Ascending aorta (tissue), 2 donors: Measurements from ENCODE around the gene LTO1. TPM values are rescaled to one million over a fixed set of nuclear protein-coding genes. Genes with fewer than 3 reads are reported as not detected.
A peak's percentile ranks its signal among the peaks of the same experiment; 100 is the strongest.

Experiments used
- DNase-seq, 2 donors: peaks; one replicate each; pipeline ENCODE4 v3.0.0-alpha.2; 2019; ENCODE audit warnings: low spot score in 2 of 2
- H3K27ac ChIP-seq, 2 donors: fragments of 200-600 bp; sonication (generic); one replicate each; pipeline ENCODE4 v1.5.1; 2016 to 2017; ENCODE audit warnings: mild to moderate bottlenecking in 1 of 2
- H3K27me3 ChIP-seq: fragments of 200-600 bp; sonication (generic); one replicate; pipeline ENCODE4 v1.5.1; 2017
- H3K36me3 ChIP-seq, 2 donors: fragments of 200-600 bp; sonication (generic); one replicate each; pipeline ENCODE4 v1.5.1; 2016
- H3K4me1 ChIP-seq, 2 donors: fragments of 200-600 bp; sonication (generic); one replicate each; pipeline ENCODE4 v1.5.1; 2016 to 2017; ENCODE audit warnings: mild to moderate bottlenecking in 1 of 2
- H3K4me3 ChIP-seq, 2 donors: fragments of 200-600 bp; sonication (generic); one replicate each; pipeline ENCODE4 v1.5.1; 2016 to 2017; ENCODE audit warnings: mild to moderate bottlenecking in 1 of 2
- H3K9me3 ChIP-seq, 2 donors: fragments of 200-600 bp; sonication (generic); one replicate each; pipeline ENCODE4 v1.5.1; 2016
- CTCF ChIP-seq, 3 experiments: fragments of 200-600 bp in 2 of 3; fragments of 450-650 bp in 1 of 3; sonication (generic) in 2 of 3; IDR thresholded peaks; one replicate each; pipeline ENCODE4 v1.5.1; 2016 to 2019; ENCODE audit warnings: antibody characterized with exemption in 3 of 3, mild to moderate bottlenecking in 1 of 3, moderate library complexity in 1 of 3
- intact Hi-C: fragments of 100-400 bp; cut with DNase I; formaldehyde crosslinking; loops from one replicate; pipeline ENCODE4 v1.15.1; 2023
- total RNA-seq: library from RNA; depleted of rRNA; stranded (reverse); fragments of >200 nt; gene quantifications from one replicate; pipeline ENCODE4 v1.1.0, GENCODE V29; 2016

The LTO1 gene
- total RNA-seq, 1 donor from 2014 or later = 10.2 TPM

- Histone ChIP-seq H3K36me3 (peaks cover 11 to 31% of the 10 kb centered on the region in 2 donors), H3K4me1 (peaks cover 5 to 28% of the 10 kb centered on the region in 2 donors), H3K27ac (peak overlapping the region; percentile 47 to 49), H3K4me3 (peak overlapping the region; percentile 88), H3K9me3 (no peaks in the 10 kb centered on the region), H3K27me3 (no peaks in the 10 kb centered on the region)
- intact Hi-C loops = loop anchor here (2.0 to 5.0 kb wide), 3 partner anchors 26 to 802 kb away; partner anchors contain the start of gene CPT1A
- DNase-seq = peak in 1 of 2 donors; percentile 76
- TF ChIP-seq CTCF (IDR thresholded peaks at IDR 0.05) = peak; percentile 19 to 38 (median 37)
Measured at GRCh38 chr11:69644071-69644961, 30.8 kb downstream of the LTO1 start.

- Histone ChIP-seq H3K27ac (peak overlapping the region; percentile 33 to 49), H3K4me1 (peaks cover 5 to 30% of the 10 kb centered on the region in 2 donors)
- no peak for DNase-seq
Measured at GRCh38 chr11:69643646-69644045, 31.5 kb downstream of the LTO1 start.

GRCh38 chr11:69642913-69643632, 32.1 kb downstream of the LTO1 start:
- intact Hi-C loops = loop anchor here (1.0 to 5.0 kb wide), 8 partner anchors 146 to 801 kb away; partner anchors contain the start of gene CPT1A
- Histone ChIP-seq H3K4me1 (peaks cover 10 to 35% of the 10 kb centered on the region in 2 donors), H3K27ac (peak overlapping the region; percentile 77 to 84), H3K9me3 (no peaks in the 10 kb centered on the region), H3K36me3 (peaks cover 5 to 18% of the 10 kb centered on the region in 2 donors), H3K27me3 (no peaks in the 10 kb centered on the region), H3K4me3 (peak overlapping the region; percentile 88)
- TF ChIP-seq CTCF (IDR thresholded peaks at IDR 0.05) = peak; percentile 77 to 98 (median 91)
- peak in 1 of 2 donors; percentile 86 for DNase-seq

More at GRCh38 chr11:69643646-69644045, 31.5 kb downstream of the LTO1 start:
- Histone ChIP-seq H3K27me3 (no peaks in the 10 kb centered on the region), H3K9me3 (no peaks in the 10 kb centered on the region), H3K36me3 (peaks cover 10 to 24% of the 10 kb centered on the region in 2 donors), H3K4me3 (peak overlapping the region; percentile 88)
- intact Hi-C loops = loop anchor here (1.0 to 5.0 kb wide), 9 partner anchors 27 to 801 kb away; partner anchors contain the start of gene CPT1A
- no peak for TF ChIP-seq CTCF (IDR thresholded peaks at IDR 0.05)

GRCh38 chr11:69642549-69642912, 32.6 kb downstream of the LTO1 start:
- Histone ChIP-seq H3K27me3 (no peaks in the 10 kb centered on the region), H3K4me1 (peaks cover 14 to 41% of the 10 kb centered on the region in 2 donors), H3K9me3 (no peaks in the 10 kb centered on the region), H3K36me3 (peaks cover 0 to 13% of the 10 kb centered on the region in 2 donors), H3K27ac (peak overlapping the region; percentile 77 to 84), H3K4me3 (peak overlapping the region; percentile 88)
- intact Hi-C loops = loop anchor here (2.0 to 5.0 kb wide), 5 partner anchors 146 to 800 kb away; partner anchors contain the start of gene CPT1A
- TF ChIP-seq CTCF (IDR thresholded peaks at IDR 0.05) = no peak
- no peak for DNase-seq
